ENCODE measurements around the gene ENDOD1. TPM values are rescaled to one million over a fixed set of nuclear protein-coding genes. Genes with fewer than 3 reads are reported as not detected.
A peak's percentile ranks its signal among the peaks of the same experiment; 100 is the strongest.

ENDOD1 gene
- total and polyA plus RNA-seq, 9 donors: 41.5 to 80.9 (median 63.6) TPM

GRCh38 chr11:95086151-95086550 lies 3.5 kb upstream of the ENDOD1 start:
- no peak overlapping the region for H3K27ac ChIP-seq (ENCODE audit: low read length)
- WGBS (ENCODE audit: insufficient coverage): 50% methylated on average over 2 of the region's 2 CpGs
- peaks cover 16% of the 10 kb centered on the region for H3K4me1 ChIP-seq (ENCODE audit: control insufficient read depth, insufficient read depth, low read length)
- no peaks in the 10 kb centered on the region for H3K36me3 ChIP-seq (ENCODE audit: control insufficient read depth, insufficient read depth, low read length)
- no peak overlapping the region for H3K4me3 ChIP-seq (ENCODE audit: low read length)
- H3K9me3 ChIP-seq (replicated peaks; ENCODE audit: control insufficient read depth, low read depth, low read length): no peaks in the 10 kb centered on the region
- no peak for DNase-seq
- no peaks in the 10 kb centered on the region for H3K27me3 ChIP-seq (ENCODE audit: control insufficient read depth, insufficient read depth, low read length)

- Histone ChIP-seq H3K9me3 (replicated peaks; ENCODE audit: control insufficient read depth, low read depth, low read length) (no peaks in the 10 kb centered on the region), H3K27ac (ENCODE audit: low read length) (no peak overlapping the region), H3K4me3 (ENCODE audit: low read length) (no peak overlapping the region), H3K27me3 (ENCODE audit: control insufficient read depth, insufficient read depth, low read length) (no peaks in the 10 kb centered on the region), H3K36me3 (ENCODE audit: control insufficient read depth, insufficient read depth, low read length) (no peaks in the 10 kb centered on the region), H3K4me1 (ENCODE audit: control insufficient read depth, insufficient read depth, low read length) (peaks cover 17% of the 10 kb centered on the region)
- no peak for DNase-seq
- no CpG with 5 or more reads among the region's 1 CpG for WGBS (ENCODE audit: insufficient coverage)
These were observed 2.6 kb upstream of the ENDOD1 start for GRCh38 chr11:95086836-95087570.

GRCh38 chr11:95088946-95089619 lies 563 bp upstream of the ENDOD1 start:
- Histone ChIP-seq H3K4me1 (ENCODE audit: control insufficient read depth, insufficient read depth, low read length) (peaks cover 33% of the 10 kb centered on the region), H3K36me3 (ENCODE audit: control insufficient read depth, insufficient read depth, low read length) (no peaks in the 10 kb centered on the region), H3K27me3 (ENCODE audit: control insufficient read depth, insufficient read depth, low read length) (no peaks in the 10 kb centered on the region), H3K9me3 (replicated peaks; ENCODE audit: control insufficient read depth, low read depth, low read length) (no peaks in the 10 kb centered on the region), H3K27ac (ENCODE audit: low read length) (peak overlapping the region; percentile 89), H3K4me3 (ENCODE audit: low read length) (peak overlapping the region; percentile 67)
- WGBS (ENCODE audit: insufficient coverage): 4% methylated on average over 24 of the region's 27 CpGs
- DNase-seq: no peak

GRCh38 chr11:95091663-95092180 lies 2.1 kb downstream of the ENDOD1 start:
- H3K27ac ChIP-seq (ENCODE audit: low read length): no peak overlapping the region

GRCh38 chr11:95092549-95093324 lies 3.1 kb downstream of the ENDOD1 start:
- no peak for DNase-seq
- no peak overlapping the region for H3K4me3 ChIP-seq (ENCODE audit: low read length)
- H3K36me3 ChIP-seq (ENCODE audit: control insufficient read depth, insufficient read depth, low read length): no peaks in the 10 kb centered on the region
- H3K4me1 ChIP-seq (ENCODE audit: control insufficient read depth, insufficient read depth, low read length): peaks cover 42% of the 10 kb centered on the region
- H3K27me3 ChIP-seq (ENCODE audit: control insufficient read depth, insufficient read depth, low read length): no peaks in the 10 kb centered on the region
- peak overlapping the region; percentile 42 for H3K27ac ChIP-seq (ENCODE audit: low read length)
- H3K9me3 ChIP-seq (replicated peaks; ENCODE audit: control insufficient read depth, low read depth, low read length): no peaks in the 10 kb centered on the region
- 50% methylated on average over 2 of the region's 5 CpGs for WGBS (ENCODE audit: insufficient coverage)

More at GRCh38 chr11:95091663-95092180, 2.1 kb downstream of the ENDOD1 start:
- no peaks in the 10 kb centered on the region for H3K27me3 ChIP-seq (ENCODE audit: control insufficient read depth, insufficient read depth, low read length)
- H3K36me3 ChIP-seq (ENCODE audit: control insufficient read depth, insufficient read depth, low read length): no peaks in the 10 kb centered on the region
- peaks cover 36% of the 10 kb centered on the region for H3K4me1 ChIP-seq (ENCODE audit: control insufficient read depth, insufficient read depth, low read length)
- no peak overlapping the region for H3K4me3 ChIP-seq (ENCODE audit: low read length)
- DNase-seq: no peak
- H3K9me3 ChIP-seq (replicated peaks; ENCODE audit: control insufficient read depth, low read depth, low read length): no peaks in the 10 kb centered on the region

- Histone ChIP-seq H3K27me3 (ENCODE audit: control insufficient read depth, insufficient read depth, low read length) (no peaks in the 10 kb centered on the region), H3K36me3 (ENCODE audit: control insufficient read depth, insufficient read depth, low read length) (peaks cover under 1% of the 10 kb centered on the region), H3K9me3 (replicated peaks; ENCODE audit: control insufficient read depth, low read depth, low read length) (no peaks in the 10 kb centered on the region), H3K4me3 (ENCODE audit: low read length) (no peak overlapping the region), H3K4me1 (ENCODE audit: control insufficient read depth, insufficient read depth, low read length) (peaks cover 42% of the 10 kb centered on the region), H3K27ac (ENCODE audit: low read length) (no peak overlapping the region)
- no peak for DNase-seq
- WGBS (ENCODE audit: insufficient coverage): 93% methylated on average over 3 of the region's 3 CpGs
These were observed 3.9 kb downstream of the ENDOD1 start for GRCh38 chr11:95093548-95093947.

- 63% methylated on average over 1 of the region's 4 CpGs for WGBS (ENCODE audit: insufficient coverage)
These were observed 6.4 kb downstream of the ENDOD1 start for GRCh38 chr11:95095858-95096587.

GRCh38 chr11:95097209-95097608 lies 7.6 kb downstream of the ENDOD1 start:
- no peak for DNase-seq
- WGBS (ENCODE audit: insufficient coverage): 72% methylated on average over 3 of the region's 3 CpGs
- H3K27ac ChIP-seq (ENCODE audit: low read length): peak overlapping the region; percentile 13

More at GRCh38 chr11:95095858-95096587, 6.4 kb downstream of the ENDOD1 start:
- Histone ChIP-seq H3K27me3 (ENCODE audit: control insufficient read depth, insufficient read depth, low read length) (no peaks in the 10 kb centered on the region), H3K27ac (ENCODE audit: low read length) (peak overlapping the region; percentile 65), H3K36me3 (ENCODE audit: control insufficient read depth, insufficient read depth, low read length) (peaks cover 6% of the 10 kb centered on the region), H3K4me3 (ENCODE audit: low read length) (no peak overlapping the region), H3K4me1 (ENCODE audit: control insufficient read depth, insufficient read depth, low read length) (peaks cover 48% of the 10 kb centered on the region), H3K9me3 (replicated peaks; ENCODE audit: control insufficient read depth, low read depth, low read length) (no peaks in the 10 kb centered on the region)
- peak; percentile 47 for DNase-seq

GRCh38 chr11:95098826-95099225 lies 9.2 kb downstream of the ENDOD1 start:
- Histone ChIP-seq H3K27ac (ENCODE audit: low read length) (no peak overlapping the region), H3K4me1 (ENCODE audit: control insufficient read depth, insufficient read depth, low read length) (peaks cover 48% of the 10 kb centered on the region), H3K27me3 (ENCODE audit: control insufficient read depth, insufficient read depth, low read length) (no peaks in the 10 kb centered on the region), H3K4me3 (ENCODE audit: low read length) (no peak overlapping the region), H3K36me3 (ENCODE audit: control insufficient read depth, insufficient read depth, low read length) (peaks cover 8% of the 10 kb centered on the region), H3K9me3 (replicated peaks; ENCODE audit: control insufficient read depth, low read depth, low read length) (no peaks in the 10 kb centered on the region)
- no peak for DNase-seq
- WGBS (ENCODE audit: insufficient coverage): no CpG with 5 or more reads among the region's 3 CpGs

More at GRCh38 chr11:95097209-95097608, 7.6 kb downstream of the ENDOD1 start:
- Histone ChIP-seq H3K27me3 (ENCODE audit: control insufficient read depth, insufficient read depth, low read length) (no peaks in the 10 kb centered on the region), H3K4me3 (ENCODE audit: low read length) (no peak overlapping the region), H3K4me1 (ENCODE audit: control insufficient read depth, insufficient read depth, low read length) (peaks cover 50% of the 10 kb centered on the region), H3K9me3 (replicated peaks; ENCODE audit: control insufficient read depth, low read depth, low read length) (no peaks in the 10 kb centered on the region), H3K36me3 (ENCODE audit: control insufficient read depth, insufficient read depth, low read length) (peaks cover 6% of the 10 kb centered on the region)

Data from muscle of leg (tissue), 11 donors.